Mucosa of descending colon (tissue), 3 donors: ENCODE data around the gene IL31RA. TPM values are rescaled to one million over a fixed set of nuclear protein-coding genes. Genes with fewer than 3 reads are reported as not detected.

Experiments
- ATAC-seq: fragments of 200-7000 bp; cut with Tn5 transposase; one replicate; pipeline ENCODE4 v1.9.1; 2020; ENCODE audit warnings: mild to moderate bottlenecking, moderate library complexity
- DNase-seq, 3 donors: peaks; one replicate each; pipeline ENCODE4 v3.0.0-alpha.2; 2020
- H3K36me3 ChIP-seq: fragments of 200-600 bp; one replicate; pipeline ENCODE4 v1.8.0; 2021; ENCODE audit warnings: low read depth, mild to moderate bottlenecking
- H3K4me1 ChIP-seq: fragments of 200-600 bp; one replicate; pipeline ENCODE4 v1.8.0; 2021; ENCODE audit warnings: low read depth, mild to moderate bottlenecking
- H3K4me3 ChIP-seq: fragments of 200-600 bp; one replicate; pipeline ENCODE4 v1.8.0; 2021; ENCODE audit warnings: mild to moderate bottlenecking
- H3K9me3 ChIP-seq: fragments of 200-600 bp; one replicate; pipeline ENCODE4 v1.8.0; 2021; ENCODE audit warnings: mild to moderate bottlenecking
- CTCF ChIP-seq: fragments of 200-600 bp; IDR thresholded peaks from one replicate; pipeline ENCODE4 v1.8.0; 2022; ENCODE audit warnings: antibody characterized with exemption, mild to moderate bottlenecking
- intact Hi-C, 2 donors: fragments of 100-400 bp; cut with DNase I in 1 of 2; cut with micrococcal nuclease in 1 of 2; formaldehyde crosslinking; loops; one replicate each; pipeline versions ENCODE4 v1.11.0 to v1.11.1; 2022; cut with DNase I, micrococcal nuclease
- total RNA-seq, 3 donors: library from RNA; stranded (reverse); fragmentation: NEBNext Ultra II Directional in 2 of 3; extraction: Animal tissue kit (Norgen Biotek cat#: 25700) in 2 of 3; gene quantifications; one replicate each; pipeline versions ENCODE4 v1.2.1 to v1.2.4, GENCODE V29; 2021 to 2023
- donor health status: DM: no; HTN: no; CAD: no; lungs with moderate emphysema.
- donor health status: DM: no; HTN: no; CAD: no.
- donor health status: DM: no; HTN: yes; CAD: no.

IL31RA gene
- total RNA-seq, 3 donors from 2014 or later: 0.12 TPM; not detected in 2

- Histone ChIP-seq H3K36me3 (no peaks in the 10 kb centered on the region), H3K9me3 (no peaks in the 10 kb centered on the region), H3K4me3 (no peak overlapping the region), H3K4me1 (no peaks in the 10 kb centered on the region)
- no peak for TF ChIP-seq CTCF
- no peak for DNase-seq
- no peak for ATAC-seq
- intact Hi-C loops: no loop called here
Measured at GRCh38 chr5:55896238-55896637, 45.1 kb downstream of the IL31RA start.

- H3K4me1 ChIP-seq: no peaks in the 10 kb centered on the region
- no peak overlapping the region for H3K4me3 ChIP-seq
- no peaks in the 10 kb centered on the region for H3K9me3 ChIP-seq
- ATAC-seq: no peak
- intact Hi-C loops: no loop called here
- DNase-seq: no peak
- H3K36me3 ChIP-seq: no peaks in the 10 kb centered on the region
- TF ChIP-seq CTCF: no peak
Measured at GRCh38 chr5:55896663-55897062, 45.5 kb downstream of the IL31RA start.

GRCh38 chr5:55897206-55897894 is 46.2 kb downstream of the IL31RA start:
- no peak overlapping the region for H3K4me3 ChIP-seq
- no peak for TF ChIP-seq CTCF
- no peaks in the 10 kb centered on the region for H3K36me3 ChIP-seq
- intact Hi-C loops: no loop called here
- ATAC-seq (no peak), DNase-seq (no peak)
- no peaks in the 10 kb centered on the region for H3K4me1 ChIP-seq
- no peaks in the 10 kb centered on the region for H3K9me3 ChIP-seq

- no peak for DNase-seq
- no peaks in the 10 kb centered on the region for H3K36me3 ChIP-seq
- intact Hi-C loops: no loop called here
- no peak overlapping the region for H3K4me3 ChIP-seq
- ATAC-seq: no peak
- H3K4me1 ChIP-seq: no peaks in the 10 kb centered on the region
- no peaks in the 10 kb centered on the region for H3K9me3 ChIP-seq
- TF ChIP-seq CTCF: no peak
Measured at GRCh38 chr5:55897905-55898304, 46.7 kb downstream of the IL31RA start.

GRCh38 chr5:55899344-55899743 is 48.2 kb downstream of the IL31RA start:
- ATAC-seq (no peak), DNase-seq (no peak)
- no peak for TF ChIP-seq CTCF
- no peaks in the 10 kb centered on the region for H3K9me3 ChIP-seq
- no peak overlapping the region for H3K4me3 ChIP-seq
- H3K36me3 ChIP-seq: no peaks in the 10 kb centered on the region
- intact Hi-C loops: no loop called here
- H3K4me1 ChIP-seq: no peaks in the 10 kb centered on the region

GRCh38 chr5:55900068-55900467 is 48.9 kb downstream of the IL31RA start:
- H3K36me3 ChIP-seq: no peaks in the 10 kb centered on the region
- ATAC-seq (no peak), DNase-seq (no peak)
- H3K4me1 ChIP-seq: no peaks in the 10 kb centered on the region
- H3K4me3 ChIP-seq: no peak overlapping the region
- no peaks in the 10 kb centered on the region for H3K9me3 ChIP-seq
- no peak for TF ChIP-seq CTCF
- intact Hi-C loops: no loop called here
